Gastrocnemius medialis (tissue), 4 donors: ENCODE data around the gene PKP2.

Experiments used
- POLR2A ChIP-seq, 2 donors: fragments of 450-650 bp; IDR thresholded peaks; one replicate each; pipeline ENCODE4 v1.6.1; 2017; ENCODE audit warnings: antibody characterized with exemption in 2 of 2, mild to moderate bottlenecking in 2 of 2, moderate library complexity in 2 of 2
- TF ChIP-seq, protein P1 (sequence below), 5 experiments: fragments of 450-650 bp in 3 of 5; fragments of 200-600 bp in 2 of 5; sonication (generic) in 2 of 5; IDR thresholded peaks in 4 of 5; conservative IDR thresholded peaks in 1 of 5; 1 replicate in 4 of 5; 2 replicates in 1 of 5; pipeline ENCODE4 v1.5.1; 2016 to 2019; ENCODE audit warnings: antibody characterized with exemption in 5 of 5, mild to moderate bottlenecking in 3 of 5, moderate library complexity in 3 of 5

DNA sequence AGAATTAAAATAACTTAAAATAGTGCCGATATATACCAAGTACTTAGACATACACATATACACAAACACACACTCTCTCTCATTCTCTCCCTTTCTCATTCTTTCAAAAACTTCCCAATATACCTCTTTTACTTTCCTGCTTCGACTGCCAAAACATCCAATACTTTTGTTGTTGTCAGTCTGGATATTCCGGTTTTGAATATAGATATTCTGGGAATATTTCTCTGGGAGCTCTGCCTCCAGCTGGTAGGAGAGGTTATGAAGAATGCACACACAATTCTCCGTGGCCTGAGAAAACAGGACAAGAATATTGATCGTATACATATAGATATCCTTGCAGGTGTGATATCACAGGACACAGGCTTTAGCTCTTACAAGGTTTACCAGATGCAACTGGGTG, 74.2 kb downstream of the PKP2 start:
- TF ChIP-seq, protein P1, sequence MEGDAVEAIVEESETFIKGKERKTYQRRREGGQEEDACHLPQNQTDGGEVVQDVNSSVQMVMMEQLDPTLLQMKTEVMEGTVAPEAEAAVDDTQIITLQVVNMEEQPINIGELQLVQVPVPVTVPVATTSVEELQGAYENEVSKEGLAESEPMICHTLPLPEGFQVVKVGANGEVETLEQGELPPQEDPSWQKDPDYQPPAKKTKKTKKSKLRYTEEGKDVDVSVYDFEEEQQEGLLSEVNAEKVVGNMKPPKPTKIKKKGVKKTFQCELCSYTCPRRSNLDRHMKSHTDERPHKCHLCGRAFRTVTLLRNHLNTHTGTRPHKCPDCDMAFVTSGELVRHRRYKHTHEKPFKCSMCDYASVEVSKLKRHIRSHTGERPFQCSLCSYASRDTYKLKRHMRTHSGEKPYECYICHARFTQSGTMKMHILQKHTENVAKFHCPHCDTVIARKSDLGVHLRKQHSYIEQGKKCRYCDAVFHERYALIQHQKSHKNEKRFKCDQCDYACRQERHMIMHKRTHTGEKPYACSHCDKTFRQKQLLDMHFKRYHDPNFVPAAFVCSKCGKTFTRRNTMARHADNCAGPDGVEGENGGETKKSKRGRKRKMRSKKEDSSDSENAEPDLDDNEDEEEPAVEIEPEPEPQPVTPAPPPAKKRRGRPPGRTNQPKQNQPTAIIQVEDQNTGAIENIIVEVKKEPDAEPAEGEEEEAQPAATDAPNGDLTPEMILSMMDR (IDR thresholded peaks at IDR 0.05 in 4 of 5, conservative IDR thresholded peaks at IDR 0.05 in 1 of 5) = no peak
- TF ChIP-seq POLR2A (IDR thresholded peaks at IDR 0.05) = no peak
